PC-3 (cell line): ENCODE results near the gene SLC44A3.

Experiments
- EZH2 ChIP-seq: fragments of 300-600 bp; sonication (generic); IDR thresholded peaks from one replicate; pipeline ENCODE4 v1.6.1; 2017; ENCODE audit warnings: antibody characterized with exemption, mild to moderate bottlenecking, low read length; ENCODE audit not compliant: unreplicated experiment
- EZH2phosphoT487 ChIP-seq: fragments of 300-600 bp; sonication (generic); IDR thresholded peaks from 2 replicates; pipeline ENCODE4 v1.6.1; 2018; ENCODE audit warnings: mild to moderate bottlenecking, antibody characterized with exemption, low read length, borderline replicate concordance
- TF ChIP-seq, protein P1 (sequence below): fragments of 300-600 bp; sonication (generic); conservative IDR thresholded peaks from 2 replicates; pipeline ENCODE4 v1.5.1; 2017; ENCODE audit warnings: antibody characterized with exemption, low read depth, mild to moderate bottlenecking, low read length

DNA sequence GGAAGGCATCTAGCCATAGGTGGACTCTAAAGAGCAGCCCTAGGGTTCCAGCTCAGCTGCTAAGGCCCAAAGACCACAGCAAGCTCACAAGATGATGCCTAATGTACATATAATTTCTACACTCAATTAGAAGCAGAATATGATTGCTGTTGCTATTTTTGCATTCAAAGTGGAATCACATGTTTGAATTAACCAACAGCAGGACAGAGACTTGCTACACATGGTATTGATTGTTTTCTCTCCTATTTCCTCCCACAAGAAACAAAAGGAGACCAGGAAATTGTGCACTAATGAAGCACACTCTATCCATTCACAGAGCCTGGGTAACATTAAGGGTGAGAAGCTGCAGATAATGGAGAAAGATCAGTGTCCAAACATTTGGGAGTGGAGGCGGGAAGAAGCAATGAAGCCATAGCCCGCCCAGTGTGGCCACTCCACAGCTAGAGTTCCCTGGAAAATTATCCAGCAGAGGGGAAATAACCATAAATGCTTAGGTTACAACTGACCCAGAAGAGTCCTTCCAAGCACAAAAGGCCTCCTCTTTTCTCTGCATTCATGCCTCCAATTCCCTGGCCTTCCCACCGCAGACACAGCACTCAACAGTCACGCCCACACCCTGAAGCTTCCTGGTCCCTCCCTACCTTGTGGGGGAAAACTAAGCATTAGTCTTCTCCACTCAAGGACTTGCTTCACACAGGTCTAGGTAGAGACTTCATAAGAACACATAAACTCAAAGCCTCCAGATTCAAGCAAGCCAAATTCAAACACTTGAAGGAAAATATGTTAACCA, 99.3 kb downstream of the SLC44A3 start:
- TF ChIP-seq, protein P1, sequence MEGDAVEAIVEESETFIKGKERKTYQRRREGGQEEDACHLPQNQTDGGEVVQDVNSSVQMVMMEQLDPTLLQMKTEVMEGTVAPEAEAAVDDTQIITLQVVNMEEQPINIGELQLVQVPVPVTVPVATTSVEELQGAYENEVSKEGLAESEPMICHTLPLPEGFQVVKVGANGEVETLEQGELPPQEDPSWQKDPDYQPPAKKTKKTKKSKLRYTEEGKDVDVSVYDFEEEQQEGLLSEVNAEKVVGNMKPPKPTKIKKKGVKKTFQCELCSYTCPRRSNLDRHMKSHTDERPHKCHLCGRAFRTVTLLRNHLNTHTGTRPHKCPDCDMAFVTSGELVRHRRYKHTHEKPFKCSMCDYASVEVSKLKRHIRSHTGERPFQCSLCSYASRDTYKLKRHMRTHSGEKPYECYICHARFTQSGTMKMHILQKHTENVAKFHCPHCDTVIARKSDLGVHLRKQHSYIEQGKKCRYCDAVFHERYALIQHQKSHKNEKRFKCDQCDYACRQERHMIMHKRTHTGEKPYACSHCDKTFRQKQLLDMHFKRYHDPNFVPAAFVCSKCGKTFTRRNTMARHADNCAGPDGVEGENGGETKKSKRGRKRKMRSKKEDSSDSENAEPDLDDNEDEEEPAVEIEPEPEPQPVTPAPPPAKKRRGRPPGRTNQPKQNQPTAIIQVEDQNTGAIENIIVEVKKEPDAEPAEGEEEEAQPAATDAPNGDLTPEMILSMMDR, result no peak
- TF ChIP-seq EZH2 (no peak), EZH2phosphoT487 (no peak)
